ENCODE data around the gene ROGDI. TPM values are rescaled to one million over a fixed set of nuclear protein-coding genes. Genes with fewer than 3 reads are reported as not detected.

Gene ROGDI
- total RNA-seq, 1 donor from 2014 or later = 3.3 TPM

GRCh38 chr16:4805231-4805630 is 2.8 kb upstream of the ROGDI start:
- Mint-ChIP-seq H3K9me3 (no peaks in the 10 kb centered on the region), H3K27ac (no peak overlapping the region), H3K4me1 (ENCODE audit: low read depth) (peaks cover 9% of the 10 kb centered on the region), H3K27me3 (ENCODE audit: insufficient read depth) (no peaks in the 10 kb centered on the region), H3K4me3 (no peak overlapping the region), H3K36me3 (ENCODE audit: low read depth) (peaks cover 21% of the 10 kb centered on the region)
- no peak for DNase-seq (ENCODE audit: low spot score)
- intact Hi-C loops (cut with micrococcal nuclease) = no loop called here

GRCh38 chr16:4803898-4804762 is 1.7 kb upstream of the ROGDI start:
- Mint-ChIP-seq H3K27ac (no peak overlapping the region), H3K4me1 (ENCODE audit: low read depth) (peaks cover 9% of the 10 kb centered on the region), H3K9me3 (no peaks in the 10 kb centered on the region), H3K36me3 (ENCODE audit: low read depth) (peaks cover 21% of the 10 kb centered on the region), H3K27me3 (ENCODE audit: insufficient read depth) (no peaks in the 10 kb centered on the region), H3K4me3 (peak overlapping the region; percentile 51)
- DNase-seq (ENCODE audit: low spot score) = no peak
- intact Hi-C loops (cut with micrococcal nuclease) = loop anchor here (2.0 kb wide), 4 partner anchors 111 to 295 kb away; partner anchors contain the start of genes ALG1, MGRN1 and NUDT16L1

- Mint-ChIP-seq H3K4me1 (ENCODE audit: low read depth) (peaks cover 9% of the 10 kb centered on the region), H3K9me3 (no peaks in the 10 kb centered on the region), H3K27me3 (ENCODE audit: insufficient read depth) (no peaks in the 10 kb centered on the region), H3K4me3 (peak overlapping the region; percentile 80), H3K36me3 (ENCODE audit: low read depth) (peaks cover 17% of the 10 kb centered on the region), H3K27ac (no peak overlapping the region)
- no peak for DNase-seq (ENCODE audit: low spot score)
- intact Hi-C loops (cut with micrococcal nuclease) = loop anchor here (2.0 kb wide), 4 partner anchors 111 to 295 kb away; partner anchors contain the start of genes ALG1, MGRN1 and NUDT16L1
These were observed 990 bp upstream of the ROGDI start for GRCh38 chr16:4803401-4803844.

DNA sequence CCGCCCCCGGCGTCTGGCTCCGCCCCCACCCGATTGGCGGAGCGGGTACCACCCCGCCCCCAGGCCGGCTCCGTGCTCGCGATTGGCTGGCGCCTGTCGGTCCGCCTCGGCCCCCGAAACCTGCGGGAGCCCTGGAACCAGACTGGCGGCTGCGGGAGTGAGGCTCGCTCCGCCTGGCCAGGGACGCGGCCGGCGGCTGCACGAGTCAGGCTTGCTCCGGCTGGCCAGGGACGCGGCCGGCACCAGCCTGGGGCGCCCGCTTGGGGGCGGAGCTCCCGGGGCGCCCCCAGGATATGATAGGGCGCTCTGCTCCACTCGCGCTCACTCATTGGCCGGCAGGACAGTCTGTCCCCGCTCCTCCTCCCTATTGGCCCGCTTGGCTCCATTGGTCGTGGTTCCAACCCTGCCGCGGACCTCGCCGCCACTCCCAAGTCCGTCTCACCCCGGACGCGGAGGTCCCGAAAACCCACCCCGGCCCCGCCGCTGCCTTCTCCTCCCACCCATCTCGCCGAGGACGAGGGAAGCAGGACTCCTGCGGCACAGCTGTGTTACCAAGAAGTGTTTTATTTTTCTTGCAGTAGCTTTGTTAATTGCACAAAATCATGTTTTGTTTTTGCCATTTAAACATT is 340 bp upstream of the ROGDI start:
- Mint-ChIP-seq H3K4me1 (ENCODE audit: low read depth) (peaks cover 9% of the 10 kb centered on the region), H3K4me3 (peak overlapping the region; percentile 80), H3K27me3 (ENCODE audit: insufficient read depth) (no peaks in the 10 kb centered on the region), H3K36me3 (ENCODE audit: low read depth) (peaks cover 17% of the 10 kb centered on the region), H3K27ac (no peak overlapping the region), H3K9me3 (no peaks in the 10 kb centered on the region)
- DNase-seq (ENCODE audit: low spot score) = peak; percentile 89
- intact Hi-C loops (cut with micrococcal nuclease) = loop anchor here (1.0 to 2.0 kb wide), 9 partner anchors 34 to 296 kb away; partner anchors contain the start of genes ALG1, ANKS3, DNAAF8 and GLYR1

DNA sequence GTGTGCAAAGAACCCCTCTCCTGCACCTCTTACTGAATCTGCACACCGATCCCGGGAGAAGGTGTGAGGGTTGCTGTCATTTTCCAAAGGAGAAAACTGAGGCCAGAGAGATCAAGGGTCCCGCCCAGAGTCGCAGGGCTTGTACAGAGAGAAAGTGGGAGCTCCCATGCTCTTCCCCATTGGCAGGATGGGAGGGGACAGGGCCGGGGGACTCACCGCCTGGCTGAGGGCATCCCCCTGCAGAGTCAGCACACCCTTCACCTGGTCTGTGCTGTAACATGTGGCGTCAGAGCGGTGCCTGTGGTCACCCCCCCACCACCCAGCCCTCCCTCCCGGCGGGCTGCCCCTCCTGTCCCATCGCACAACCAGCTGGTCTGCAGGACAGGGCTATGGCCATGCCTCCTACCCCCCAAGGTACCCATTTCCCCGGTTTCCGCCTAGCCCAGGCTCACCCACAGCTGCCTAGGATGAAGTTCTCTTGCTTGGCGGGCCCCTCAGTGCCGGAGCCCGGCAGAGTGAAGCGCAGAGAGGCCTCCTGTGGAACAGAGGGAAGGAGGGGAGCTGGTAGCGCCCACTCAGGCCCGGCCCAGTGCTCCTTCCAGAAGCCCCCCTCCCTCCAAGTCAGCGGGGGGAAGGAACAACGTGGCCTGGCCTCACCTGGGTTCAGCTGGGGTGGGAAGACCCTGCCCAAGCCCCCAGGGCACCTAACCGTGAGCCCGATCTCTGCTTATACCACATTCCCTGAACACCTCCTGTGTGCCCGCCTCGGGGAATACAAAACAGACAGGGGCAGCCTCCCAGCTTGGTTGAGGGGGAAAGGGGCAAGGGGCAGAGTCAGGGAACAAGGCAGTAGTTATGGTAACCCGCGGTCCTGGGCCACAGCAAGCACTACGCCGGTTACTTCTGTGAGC is 1.1 kb downstream of the ROGDI start:
- Mint-ChIP-seq H3K36me3 (ENCODE audit: low read depth) (peaks cover 10% of the 10 kb centered on the region), H3K27ac (no peak overlapping the region), H3K4me1 (ENCODE audit: low read depth) (peaks cover 9% of the 10 kb centered on the region), H3K27me3 (ENCODE audit: insufficient read depth) (no peaks in the 10 kb centered on the region), H3K9me3 (no peaks in the 10 kb centered on the region), H3K4me3 (peak overlapping the region; percentile 84)
- intact Hi-C loops (cut with micrococcal nuclease) = no loop called here
- no peak for DNase-seq (ENCODE audit: low spot score)

GRCh38 chr16:4800290-4801041 is 2.0 kb downstream of the ROGDI start:
- H3K4me3 Mint-ChIP-seq = peak overlapping the region; percentile 68
- intact Hi-C loops (cut with micrococcal nuclease) = no loop called here
- H3K9me3 Mint-ChIP-seq = no peaks in the 10 kb centered on the region
- peaks cover 9% of the 10 kb centered on the region for H3K36me3 Mint-ChIP-seq (ENCODE audit: low read depth)
- peak overlapping the region; percentile 67 for H3K27ac Mint-ChIP-seq
- H3K4me1 Mint-ChIP-seq (ENCODE audit: low read depth) = peaks cover 9% of the 10 kb centered on the region
- H3K27me3 Mint-ChIP-seq (ENCODE audit: insufficient read depth) = no peaks in the 10 kb centered on the region
- no peak for DNase-seq (ENCODE audit: low spot score)

DNA sequence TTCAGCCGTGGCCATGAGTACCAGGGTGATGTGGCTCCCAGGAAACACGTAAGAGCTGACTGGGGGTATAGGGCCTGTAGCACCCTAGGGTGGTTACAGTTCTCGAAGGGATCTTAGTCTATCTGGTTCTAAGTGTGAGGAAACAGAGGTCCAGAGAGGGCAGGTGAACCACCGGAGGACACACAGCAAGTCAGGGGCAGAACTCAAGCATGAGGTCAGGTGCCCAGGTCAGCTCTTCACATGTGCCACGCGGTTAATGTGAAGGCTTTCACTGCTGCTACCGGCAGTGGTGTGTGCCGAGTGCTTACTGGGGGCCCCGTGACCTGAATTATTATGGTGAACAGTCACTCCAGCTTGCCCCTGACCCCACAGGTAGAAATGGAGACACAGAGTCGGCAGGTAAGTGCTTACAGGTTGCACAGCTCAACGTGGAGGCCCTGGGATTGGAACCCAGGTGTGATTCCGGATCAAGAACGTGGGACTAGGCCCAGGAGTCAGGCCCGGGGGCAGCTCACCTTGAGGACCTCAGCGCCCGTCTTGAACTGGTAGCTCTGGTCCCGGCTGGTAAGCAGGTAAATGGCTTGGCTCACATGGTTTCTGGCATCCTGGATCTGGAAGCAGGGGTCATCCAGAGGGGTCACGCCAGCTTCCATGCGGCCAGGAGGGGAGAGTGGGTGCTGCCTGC is 3.1 kb downstream of the ROGDI start:
- intact Hi-C loops (cut with micrococcal nuclease) = no loop called here
- H3K9me3 Mint-ChIP-seq = no peaks in the 10 kb centered on the region
- H3K4me1 Mint-ChIP-seq (ENCODE audit: low read depth) = peaks cover 9% of the 10 kb centered on the region
- H3K27me3 Mint-ChIP-seq (ENCODE audit: insufficient read depth) = no peaks in the 10 kb centered on the region
- H3K36me3 Mint-ChIP-seq (ENCODE audit: low read depth) = peaks cover under 1% of the 10 kb centered on the region
- H3K27ac Mint-ChIP-seq = peak overlapping the region; percentile 34
- H3K4me3 Mint-ChIP-seq = no peak overlapping the region
- DNase-seq (ENCODE audit: low spot score) = no peak

GRCh38 chr16:4798456-4798855 is 4.0 kb downstream of the ROGDI start:
- H3K4me1 Mint-ChIP-seq (ENCODE audit: low read depth) = peaks cover 6% of the 10 kb centered on the region
- no peak for DNase-seq (ENCODE audit: low spot score)
- H3K27ac Mint-ChIP-seq = no peak overlapping the region
- no peaks in the 10 kb centered on the region for H3K9me3 Mint-ChIP-seq
- H3K27me3 Mint-ChIP-seq (ENCODE audit: insufficient read depth) = no peaks in the 10 kb centered on the region
- H3K36me3 Mint-ChIP-seq (ENCODE audit: low read depth) = no peaks in the 10 kb centered on the region
- no peak overlapping the region for H3K4me3 Mint-ChIP-seq
- intact Hi-C loops (cut with micrococcal nuclease) = no loop called here

- intact Hi-C loops (cut with micrococcal nuclease) = no loop called here
- no peak for DNase-seq (ENCODE audit: low spot score)
- Mint-ChIP-seq H3K27ac (no peak overlapping the region), H3K36me3 (ENCODE audit: low read depth) (no peaks in the 10 kb centered on the region), H3K9me3 (no peaks in the 10 kb centered on the region), H3K4me1 (ENCODE audit: low read depth) (no peaks in the 10 kb centered on the region), H3K4me3 (no peak overlapping the region), H3K27me3 (ENCODE audit: insufficient read depth) (no peaks in the 10 kb centered on the region)
These were observed 4.6 kb downstream of the ROGDI start for GRCh38 chr16:4797805-4798252.

DNA sequence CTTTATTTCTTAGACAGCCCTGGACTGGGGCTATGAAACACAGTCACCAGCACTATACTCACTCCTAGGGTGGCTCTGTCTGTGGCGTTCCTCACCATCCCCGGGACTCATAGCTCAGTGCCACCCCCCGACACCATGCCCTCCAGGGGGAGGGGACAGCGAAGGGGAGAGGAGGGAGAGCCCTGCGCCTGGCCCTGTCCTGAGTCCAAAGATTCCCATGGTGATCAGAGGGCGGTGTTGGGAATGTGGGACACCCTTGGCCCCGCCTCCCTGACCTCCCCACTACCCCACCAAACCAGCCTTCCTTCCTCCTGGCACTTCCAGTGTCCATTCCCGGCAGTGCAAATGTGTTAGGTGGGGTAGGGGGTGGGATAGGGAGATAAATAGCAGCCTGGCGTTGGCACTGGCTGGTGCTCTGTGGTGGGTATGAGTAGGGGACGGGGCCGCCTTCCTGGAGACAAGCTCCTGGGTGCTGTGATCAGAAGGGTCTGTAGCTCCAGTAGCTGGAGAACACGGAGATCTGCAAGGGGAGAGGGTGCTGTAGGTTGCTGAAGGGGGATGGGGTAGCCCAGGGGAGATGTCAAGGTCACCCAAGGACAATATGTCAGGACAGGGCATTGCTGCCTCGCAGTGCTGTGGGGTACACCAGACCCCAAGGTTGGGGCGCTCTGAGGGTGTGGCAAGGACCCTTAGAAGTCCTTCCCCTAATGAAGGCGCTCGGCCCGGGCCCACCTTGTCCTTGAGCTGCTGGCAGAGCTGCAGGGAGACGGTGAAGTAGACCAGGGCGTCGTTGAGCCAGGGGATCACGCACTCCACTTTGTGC is 5.2 kb downstream of the ROGDI start:
- no peaks in the 10 kb centered on the region for H3K4me1 Mint-ChIP-seq (ENCODE audit: low read depth)
- H3K27me3 Mint-ChIP-seq (ENCODE audit: insufficient read depth) = no peaks in the 10 kb centered on the region
- H3K27ac Mint-ChIP-seq = no peak overlapping the region
- H3K9me3 Mint-ChIP-seq = no peaks in the 10 kb centered on the region
- intact Hi-C loops (cut with micrococcal nuclease) = no loop called here
- DNase-seq (ENCODE audit: low spot score) = no peak
- H3K4me3 Mint-ChIP-seq = no peak overlapping the region
- no peaks in the 10 kb centered on the region for H3K36me3 Mint-ChIP-seq (ENCODE audit: low read depth)

Measured in activated T-helper 1 cell treated with anti-CD3 and anti-CD28 coated beads, Interleukin-12 subunit alpha, Interleukin-12 subunit beta, Interleukin-2, Interleukin-4 antibody, amounts not matched to agents 30 ng/mL and 10 ng/mL and 1 ng/mL, durations not matched to agents 14 hours and 24 hours and 36 hours (primary cell).